HK-2 (cell line): ENCODE data around the gene SSBP2.

Experiments used
- DNase-seq: peaks from one replicate; pipeline ENCODE4 v3.0.0-alpha.2; 2018; ENCODE audit not compliant: unreplicated experiment

SSBP2 gene

DNA sequence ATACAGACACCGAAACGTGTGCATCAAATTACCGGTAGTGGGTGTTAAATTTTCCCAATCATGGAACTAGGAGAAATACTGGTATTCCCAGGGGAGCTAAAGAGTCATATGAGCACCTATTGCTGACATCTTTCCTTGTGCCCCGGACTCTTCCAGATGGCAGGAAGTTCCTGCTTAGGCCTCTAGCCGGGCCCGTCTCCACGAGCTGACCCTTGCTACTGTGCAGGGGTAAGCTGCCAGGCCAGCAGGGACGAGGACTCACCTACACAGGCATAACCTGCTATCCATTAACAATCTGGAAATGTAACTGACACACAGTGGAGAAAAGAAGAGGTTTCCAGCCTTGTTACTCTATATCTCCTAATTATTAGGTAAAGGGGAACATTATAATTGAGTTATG lies 16.2 kb upstream of the SSBP2 start:
- DNase-seq = no peak

DNA sequence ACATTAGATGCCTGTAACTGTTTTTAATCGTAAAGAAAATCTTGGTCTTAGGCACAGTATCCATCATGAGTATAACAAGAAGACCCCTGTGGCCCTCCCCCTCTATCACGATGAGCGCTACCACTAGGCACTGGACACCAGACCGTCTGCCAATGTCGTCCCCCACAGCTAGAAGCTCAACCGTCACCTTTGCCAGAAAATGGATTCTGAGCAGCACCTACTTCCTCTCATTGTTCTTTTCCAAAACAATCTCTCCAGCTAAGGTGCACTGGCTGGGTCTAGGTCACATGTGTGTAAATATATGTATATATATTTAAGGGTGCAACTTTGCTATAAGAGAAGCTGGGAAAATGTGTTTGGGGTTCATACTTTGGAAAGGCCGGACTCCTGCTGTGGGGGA lies 15.7 kb upstream of the SSBP2 start:
- no peak for DNase-seq

DNA sequence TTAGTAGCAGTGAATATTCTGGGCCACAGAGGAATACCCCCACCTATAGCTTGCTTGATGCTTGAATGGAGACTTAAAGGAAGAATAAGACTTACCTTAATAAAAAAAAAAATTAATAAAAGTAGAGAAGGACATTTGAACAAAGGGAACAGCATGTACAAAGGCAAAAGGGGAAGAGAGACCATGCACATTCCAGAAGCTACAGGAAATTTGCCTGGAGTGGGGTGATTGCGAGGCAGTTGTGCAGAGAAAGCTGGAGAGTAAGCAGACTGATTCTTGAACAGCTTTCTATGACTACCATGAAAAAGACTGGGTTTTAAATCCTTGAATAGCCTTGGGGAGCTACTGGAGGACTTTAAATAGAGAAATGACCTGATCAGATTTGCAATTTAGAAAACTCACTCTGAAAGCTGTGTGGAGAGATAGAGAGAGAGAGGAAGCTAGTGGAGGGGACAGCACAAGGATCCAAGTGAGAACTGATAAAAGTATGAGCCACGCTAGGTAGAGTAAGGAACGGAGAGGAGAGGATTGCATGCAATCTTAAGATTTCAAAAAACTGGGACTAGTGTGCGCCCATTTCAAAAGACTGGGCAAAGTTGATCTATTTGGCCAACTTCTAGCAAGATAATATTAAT lies 12.5 kb upstream of the SSBP2 start:
- no peak for DNase-seq

DNA sequence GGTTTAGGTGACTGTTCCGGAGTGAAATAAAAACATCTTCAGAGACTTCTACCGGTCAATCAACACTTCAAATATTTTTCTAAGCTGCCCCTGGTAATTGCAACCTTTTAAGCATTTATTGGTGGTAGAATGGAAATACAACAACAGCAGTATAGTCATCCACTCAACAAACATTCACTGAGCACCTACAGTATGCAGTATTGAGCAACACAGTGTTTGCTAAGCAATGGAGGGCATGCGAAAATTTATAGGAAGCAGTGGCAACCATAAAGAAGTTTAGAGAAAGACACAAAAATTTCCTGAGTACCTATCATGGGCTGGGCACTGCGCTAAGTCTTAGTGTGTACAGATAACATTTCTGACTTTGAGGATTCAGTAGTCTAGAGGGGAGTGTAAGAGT lies 12.0 kb upstream of the SSBP2 start:
- DNase-seq = no peak

DNA sequence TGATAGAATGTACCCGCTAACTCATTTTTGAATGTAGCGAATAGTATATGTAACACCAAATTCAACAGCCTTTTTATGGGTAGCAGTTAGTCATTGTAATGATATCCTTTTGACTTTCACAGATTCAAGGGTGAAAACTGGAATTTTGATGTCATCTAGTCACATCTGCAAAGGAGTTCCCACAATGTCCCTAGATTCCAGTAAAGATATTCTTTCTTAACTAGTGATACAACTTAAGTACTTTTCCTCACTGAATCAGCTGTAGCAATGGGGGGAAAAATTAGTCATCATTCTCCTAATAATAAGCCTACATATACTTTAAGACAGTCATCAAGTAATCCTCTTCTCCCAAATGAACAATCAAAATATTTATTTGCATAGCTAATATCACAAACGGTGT lies 11.5 kb upstream of the SSBP2 start:
- no peak for DNase-seq

DNA sequence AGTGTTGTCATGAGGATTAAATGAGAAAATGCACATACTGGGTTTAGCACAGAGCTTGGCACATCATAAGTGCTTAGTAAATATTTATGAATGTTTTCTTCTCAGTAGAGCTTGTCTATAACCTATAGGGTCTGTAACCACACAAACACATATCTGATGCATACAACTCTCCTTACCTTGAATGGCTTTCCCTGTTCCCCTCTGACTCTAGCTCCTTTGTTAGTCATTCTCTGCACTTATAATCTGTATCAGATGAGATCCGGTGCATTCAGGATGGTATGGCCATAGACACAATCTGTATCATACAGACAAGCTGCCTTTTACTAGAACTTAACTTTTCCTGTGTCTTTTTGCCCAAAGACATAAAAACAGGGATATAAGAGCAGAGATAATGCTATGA lies 11.1 kb upstream of the SSBP2 start:
- no peak for DNase-seq

DNA sequence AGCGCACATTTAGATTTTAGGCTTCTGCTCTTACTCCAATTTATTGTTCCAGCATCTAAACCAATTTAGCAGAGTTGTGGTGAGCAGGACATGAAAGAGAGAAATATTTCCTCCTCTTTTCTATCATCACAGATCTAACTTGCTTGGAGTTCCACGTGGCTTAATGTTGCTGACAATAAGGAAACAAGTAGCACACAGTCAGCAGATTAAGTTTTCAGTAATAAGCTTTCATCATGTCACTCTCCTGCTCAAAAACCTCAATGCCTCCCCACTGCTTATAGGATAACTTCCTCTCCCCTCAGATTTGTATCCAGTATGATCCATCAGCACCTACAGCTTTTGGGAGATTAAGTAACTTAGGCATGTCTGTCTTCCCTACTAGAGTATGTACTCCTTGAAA lies 10.4 kb upstream of the SSBP2 start:
- DNase-seq = no peak

DNA sequence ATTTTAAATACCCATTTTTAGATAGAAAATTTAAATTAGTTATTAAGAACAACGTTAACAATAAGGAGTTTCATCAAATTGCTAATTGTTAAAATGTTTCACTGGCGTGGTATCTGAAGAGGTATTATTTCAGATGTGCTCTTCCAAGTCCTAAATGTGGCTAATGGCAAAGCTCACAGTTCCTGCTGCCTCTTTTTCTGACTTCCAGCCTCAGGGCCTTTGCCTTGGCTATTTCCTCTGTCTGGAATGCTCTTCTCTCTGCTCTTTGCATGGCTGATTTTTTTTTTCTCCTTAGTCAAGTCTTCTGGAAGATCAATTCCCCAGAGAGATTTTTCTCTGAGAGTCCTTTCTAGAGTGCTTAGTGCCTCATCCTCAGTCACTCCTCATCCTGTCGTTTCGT lies 9.6 kb upstream of the SSBP2 start:
- DNase-seq = no peak

DNA sequence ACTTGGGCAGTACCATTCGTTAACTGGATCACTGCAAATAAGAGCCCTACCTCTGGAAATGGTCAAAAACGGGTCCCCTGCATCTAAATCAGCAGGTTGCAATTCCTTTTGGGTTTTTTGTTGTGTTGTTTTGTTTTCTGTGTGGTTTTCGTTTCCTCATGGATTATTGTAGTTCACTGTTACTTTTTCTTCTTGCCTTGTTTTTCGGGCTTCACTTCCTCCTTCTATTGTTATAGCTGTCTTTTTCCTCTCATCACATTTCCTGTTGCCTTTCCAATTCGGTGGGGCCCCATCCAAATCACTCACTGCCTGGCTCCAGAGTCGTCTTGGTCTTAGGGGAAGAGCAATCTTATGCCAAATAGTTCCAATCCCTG lies 8.7 kb upstream of the SSBP2 start:
- DNase-seq = no peak

DNA sequence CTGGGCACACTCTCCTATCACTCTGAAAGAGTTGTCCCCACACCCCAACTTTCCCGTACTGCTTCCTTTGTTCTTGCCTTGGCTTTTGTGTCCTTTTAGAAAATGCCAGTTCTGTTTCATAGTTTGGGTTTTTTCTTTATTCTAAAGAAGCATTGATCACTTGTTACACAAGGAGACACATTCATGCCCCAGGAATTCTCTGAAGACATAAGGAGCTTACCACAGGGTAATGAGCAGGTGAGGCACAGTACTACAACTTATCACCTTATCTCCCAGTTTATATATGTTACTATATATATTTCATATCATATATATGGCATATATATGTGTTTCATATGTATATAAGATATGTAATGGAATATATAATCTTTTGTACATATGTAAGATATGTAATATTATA lies 6.5 kb upstream of the SSBP2 start:
- DNase-seq = no peak

DNA sequence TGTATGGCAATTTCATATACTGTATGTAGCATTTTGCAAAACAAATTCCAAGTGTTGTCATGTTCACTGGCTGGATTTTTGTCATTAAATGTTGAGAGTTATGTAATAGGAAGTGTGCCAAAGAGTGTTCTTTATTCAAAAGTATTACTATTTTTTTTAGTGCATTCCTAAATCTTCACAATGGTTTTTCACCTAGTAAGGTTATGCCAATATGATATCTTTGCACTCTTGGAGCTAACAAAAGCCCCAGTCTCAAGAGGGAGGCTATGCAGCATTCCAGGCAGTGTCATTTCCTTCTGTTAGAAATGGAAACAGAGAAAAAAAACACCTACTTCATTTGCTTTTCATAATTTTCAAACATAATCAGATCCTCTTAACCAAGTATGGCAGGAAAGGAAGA lies 5.1 kb upstream of the SSBP2 start:
- DNase-seq = no peak

DNA sequence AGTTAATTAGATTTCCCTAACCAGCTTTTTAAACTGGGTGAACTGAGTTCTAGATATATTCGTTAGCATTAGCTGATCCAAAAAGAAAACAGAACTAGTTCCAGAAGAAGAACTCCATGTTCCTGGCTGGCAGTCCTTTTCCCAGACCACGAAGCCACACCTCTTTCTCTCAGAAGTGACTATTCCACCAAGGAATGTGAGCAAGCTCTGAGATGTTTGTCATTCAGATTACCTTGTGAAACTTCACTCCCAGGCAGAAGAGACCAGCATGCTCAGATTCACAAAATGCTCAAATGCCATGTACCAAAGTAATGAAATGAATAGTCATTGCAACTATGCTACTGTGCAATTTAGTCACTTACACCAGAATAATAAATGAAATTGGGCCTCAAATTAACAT lies 4.4 kb upstream of the SSBP2 start:
- peak; percentile 22 for DNase-seq

DNA sequence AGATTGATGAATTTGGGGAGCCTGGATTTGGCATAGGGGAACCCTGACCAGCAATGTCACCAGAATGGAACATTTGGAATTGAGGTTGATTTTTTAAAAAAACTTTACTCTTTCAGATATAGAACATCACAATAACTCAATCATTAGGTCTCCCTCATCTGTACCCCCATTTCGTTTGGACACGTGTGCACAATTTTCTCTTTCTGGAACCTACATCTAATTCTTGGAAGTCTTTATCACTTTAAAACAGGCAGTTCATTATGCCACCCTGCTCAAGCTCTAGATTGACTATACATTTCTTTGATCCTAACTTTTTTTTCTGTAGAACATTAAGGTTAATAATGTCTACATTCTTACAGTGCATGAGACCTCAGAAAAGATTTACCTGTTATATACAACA lies 3.7 kb upstream of the SSBP2 start:
- no peak for DNase-seq

DNA sequence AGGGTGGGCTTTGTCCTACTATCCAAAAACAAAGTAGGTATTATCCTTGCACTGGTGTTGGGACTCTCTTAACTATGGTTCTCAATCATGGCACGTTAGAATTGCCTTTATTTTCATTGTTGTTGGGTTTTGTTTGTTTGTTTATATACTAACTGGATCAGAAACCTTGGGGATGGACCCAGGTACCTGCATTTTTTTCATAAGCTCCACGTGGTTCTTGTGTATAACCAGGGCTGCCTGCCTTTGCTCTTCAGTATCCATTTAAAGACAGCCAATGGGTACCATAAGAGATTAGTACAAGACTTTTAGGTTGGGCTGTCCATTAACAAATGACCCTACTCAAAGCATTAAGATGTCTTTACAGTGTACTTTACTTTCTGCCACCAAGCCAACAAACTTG lies 2.5 kb upstream of the SSBP2 start:
- DNase-seq = no peak

DNA sequence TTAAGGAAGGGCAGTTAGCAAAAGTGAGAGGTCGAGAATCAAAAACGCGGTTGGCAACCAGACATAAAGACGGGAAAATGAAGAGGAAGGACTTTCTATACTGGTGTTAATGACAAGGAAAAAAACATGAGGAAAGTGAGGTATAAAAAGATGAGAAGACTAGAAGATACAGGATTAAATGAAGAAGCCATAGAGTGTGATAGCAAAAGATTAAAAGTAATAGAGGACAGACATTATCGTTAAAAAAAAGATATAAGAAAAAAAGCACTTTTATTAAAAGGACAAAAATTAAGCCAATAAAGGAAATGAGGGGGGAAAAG lies 1.7 kb upstream of the SSBP2 start:
- no peak for DNase-seq

DNA sequence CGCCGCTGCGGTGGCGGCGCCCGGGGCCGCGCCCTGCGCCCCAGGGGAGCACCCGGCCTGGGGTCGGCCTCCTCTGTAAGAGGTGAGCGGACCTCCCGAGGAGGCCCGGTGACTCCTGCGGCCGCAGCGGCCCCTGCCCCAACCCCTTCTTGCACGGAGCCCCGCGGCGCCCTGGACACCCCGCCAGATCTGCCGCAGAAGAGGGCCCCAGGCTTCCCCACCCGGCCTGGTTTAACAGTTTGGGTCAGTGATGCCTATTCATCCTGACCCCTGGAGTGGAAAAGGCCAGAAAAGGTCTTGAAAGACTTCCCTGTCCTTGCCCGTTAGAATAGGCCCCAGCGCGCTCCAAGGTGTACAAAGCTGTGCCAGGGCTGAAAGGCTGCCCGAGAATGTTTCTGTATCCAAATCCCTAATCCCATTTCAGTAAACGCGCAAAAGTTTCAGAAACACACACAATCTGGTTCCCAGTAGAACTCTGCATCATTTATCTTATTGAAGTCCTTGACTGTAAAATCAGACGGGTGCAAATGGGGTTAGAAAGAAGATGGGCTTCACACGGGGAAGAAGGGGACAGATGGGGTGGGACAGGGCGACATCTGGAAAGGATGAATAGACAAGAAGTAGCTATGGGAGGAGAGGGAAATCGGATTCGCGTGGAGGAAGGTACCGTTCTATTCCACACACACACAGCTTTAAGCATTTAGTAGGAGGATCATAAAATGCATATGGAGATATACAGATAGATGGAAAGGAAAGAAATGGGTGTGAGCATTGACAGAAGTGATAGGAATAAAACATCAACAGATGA lies 1.1 kb upstream of the SSBP2 start:
- no peak for DNase-seq

DNA sequence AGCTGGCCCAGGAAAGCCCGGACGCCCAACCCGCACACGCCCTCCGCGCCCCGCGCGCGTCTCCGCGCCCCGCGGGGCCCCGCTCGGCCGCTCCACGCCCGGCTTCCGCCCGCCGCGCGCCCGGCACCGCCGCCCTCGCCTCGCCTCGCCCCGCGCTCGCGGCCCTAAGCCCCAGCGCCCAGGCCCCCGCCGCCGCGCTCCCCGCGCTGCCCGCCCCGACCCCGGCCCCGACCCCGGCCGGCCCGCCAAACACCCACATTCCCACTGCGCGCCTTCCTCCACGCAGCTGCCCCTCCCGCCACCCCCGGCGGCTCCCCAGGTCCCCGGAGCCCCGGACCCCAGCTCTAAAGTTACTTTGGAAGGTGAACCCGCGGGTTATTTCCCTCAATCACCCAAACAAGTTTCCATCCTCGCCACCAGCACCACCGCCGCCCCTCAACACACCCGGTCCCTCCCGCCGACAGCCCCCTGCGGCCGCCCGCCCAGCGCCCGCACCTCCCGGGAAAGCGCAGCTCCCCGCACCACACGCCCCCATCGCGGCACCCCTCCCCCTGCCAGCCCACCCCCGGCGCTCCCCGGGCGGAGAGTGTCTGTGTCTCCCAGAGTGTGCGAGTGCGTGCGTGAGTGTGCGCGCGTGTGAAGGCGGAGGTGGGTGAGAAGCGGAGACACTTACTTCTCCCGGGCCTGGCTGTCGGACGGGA lies 439 bp downstream of the SSBP2 start:
- no peak for DNase-seq

DNA sequence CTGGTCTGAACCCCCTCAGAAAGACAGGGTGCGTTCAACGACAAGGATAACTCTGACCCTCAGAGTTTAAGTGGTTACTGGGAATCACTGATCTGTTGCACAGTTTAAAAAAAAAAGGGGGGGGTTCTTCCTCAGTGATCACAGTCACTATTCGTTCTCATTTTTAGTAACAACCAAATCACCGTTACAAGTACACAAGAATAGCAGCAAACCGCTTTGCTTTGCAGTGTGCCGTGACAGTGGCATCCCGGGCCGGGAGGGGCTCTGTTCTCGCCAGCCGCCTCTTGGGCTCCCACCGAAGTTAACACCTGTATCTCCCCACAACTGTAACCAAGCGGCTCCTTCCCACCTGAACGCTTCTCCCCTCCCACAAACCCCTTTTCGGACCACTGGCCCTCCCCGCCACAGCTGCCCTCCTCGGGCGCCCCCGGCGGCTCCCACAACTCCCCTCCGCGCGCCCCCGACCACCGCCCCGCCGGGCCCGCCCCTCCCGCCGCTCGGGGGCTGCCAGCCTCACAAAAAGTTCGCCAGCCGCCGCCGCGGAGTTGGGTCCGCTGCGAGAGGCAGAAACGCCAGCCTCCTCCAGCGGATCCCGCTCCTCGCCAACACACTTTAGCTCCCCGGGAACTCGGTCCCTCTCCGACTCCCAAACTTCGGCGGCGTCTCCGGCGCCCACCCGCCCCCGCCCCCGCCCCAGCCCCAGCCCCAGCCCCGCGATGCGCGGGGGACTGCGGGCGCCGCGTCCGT lies 1.2 kb downstream of the SSBP2 start:
- peak; percentile 20 for DNase-seq

DNA sequence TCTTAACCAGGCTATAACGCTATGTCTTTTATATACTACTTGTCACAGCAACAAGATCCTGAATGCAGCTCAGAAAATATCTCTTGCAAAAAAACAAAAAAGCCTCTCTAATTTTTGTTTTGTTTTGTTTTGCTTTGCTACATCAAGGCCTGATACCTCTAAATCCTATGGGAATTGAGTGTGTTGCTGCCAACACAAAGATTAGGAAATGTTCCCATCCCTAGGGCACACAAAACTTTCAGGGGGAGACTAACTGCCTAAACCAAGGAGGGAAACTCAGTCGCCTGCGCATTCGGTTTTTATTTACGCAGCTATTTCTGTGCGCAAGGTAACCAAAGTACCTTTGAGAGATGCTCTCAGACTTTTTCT lies 1.7 kb downstream of the SSBP2 start:
- DNase-seq = no peak

DNA sequence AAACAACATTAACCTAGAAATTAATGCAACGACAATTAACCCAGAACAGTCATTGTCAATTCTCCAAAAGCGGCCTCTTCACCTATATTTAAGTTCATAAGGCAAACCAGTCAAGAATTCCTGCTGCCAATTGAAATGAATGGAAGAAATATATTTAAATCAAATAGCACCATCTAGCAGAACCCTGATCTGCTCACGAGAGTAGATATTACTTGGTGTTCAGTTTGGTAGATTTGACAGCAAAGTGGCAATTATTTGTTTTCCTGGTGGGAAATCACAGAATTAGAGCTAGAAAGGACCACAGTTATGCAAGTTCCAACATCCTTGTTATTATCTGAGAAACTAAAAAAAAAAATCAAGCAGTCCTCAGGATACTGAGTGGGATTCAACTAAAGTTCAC lies 2.3 kb downstream of the SSBP2 start:
- DNase-seq = no peak

DNA sequence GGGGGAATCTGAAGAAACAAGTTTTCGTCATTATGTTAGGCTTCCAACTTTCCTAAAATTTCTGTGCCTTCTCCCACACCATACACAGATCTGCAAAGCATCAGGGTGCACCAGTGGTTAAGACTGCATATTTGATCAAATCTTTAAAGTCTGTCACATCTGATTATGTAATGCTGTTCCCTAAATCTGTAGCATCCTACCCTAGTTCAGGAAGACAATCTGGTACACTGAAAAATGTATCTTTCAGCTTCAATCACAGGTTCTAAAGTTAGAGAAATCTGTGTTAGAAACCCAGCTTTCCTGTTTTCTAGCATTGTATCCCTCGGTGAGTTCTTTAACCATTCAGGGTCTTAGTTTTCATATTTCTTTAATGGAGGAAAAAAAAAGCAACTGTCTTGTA lies 3.9 kb downstream of the SSBP2 start:
- no peak for DNase-seq

DNA sequence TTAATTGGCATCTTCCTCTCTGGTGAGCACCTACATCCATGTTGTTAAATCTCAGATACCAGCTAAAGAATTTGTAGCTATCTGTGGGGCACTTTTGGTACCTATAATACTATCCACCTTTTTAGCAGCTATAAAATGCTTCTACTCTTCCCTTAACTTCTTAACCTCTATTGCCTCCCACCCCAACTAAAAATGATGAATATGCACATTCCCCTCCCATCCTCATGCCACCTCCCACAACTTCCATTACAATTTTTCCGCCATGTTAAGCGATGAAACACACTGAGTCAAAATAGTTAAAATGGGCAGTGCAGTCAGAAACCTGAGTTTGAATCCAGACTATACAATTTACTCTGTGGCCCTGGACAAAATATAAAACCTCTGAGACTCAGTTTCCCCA lies 10.1 kb downstream of the SSBP2 start:
- DNase-seq = no peak

DNA sequence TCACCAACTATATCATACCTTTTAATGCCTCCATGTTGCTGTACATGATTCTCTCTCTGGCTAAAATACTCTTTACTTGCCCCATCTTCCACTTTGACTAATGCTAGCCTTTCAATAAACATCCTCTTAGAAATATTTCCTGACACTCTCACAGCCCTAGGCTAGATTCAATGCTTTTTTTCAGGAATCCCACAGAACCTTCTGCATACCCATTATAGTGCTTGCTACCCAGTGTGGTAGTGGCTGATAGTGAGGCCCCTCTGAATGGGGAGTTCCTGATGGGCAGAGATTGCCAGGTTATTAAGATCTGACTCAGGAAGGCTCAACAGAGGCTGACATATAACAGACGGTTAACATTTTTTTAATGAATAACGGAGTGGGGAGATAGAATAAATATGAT lies 11.6 kb downstream of the SSBP2 start:
- no peak for DNase-seq
